H1 (cell line): ENCODE data around the gene ACER3. TPM values are rescaled to one million over a fixed set of nuclear protein-coding genes. Genes with fewer than 3 reads are reported as not detected.

Experiments
- EP300 ChIP-seq, 2 experiments: IDR thresholded peaks; 1 replicate in 1 of 2; 2 replicates in 1 of 2; pipeline ENCODE4 v1.6.1; 2011 to 2012; ENCODE audit warnings: low read depth in 2 of 2, low read length in 2 of 2, mild to moderate bottlenecking in 2 of 2, borderline replicate concordance in 1 of 2, inconsistent platforms in 1 of 2, moderate library complexity in 1 of 2
- TAF1 ChIP-seq: IDR thresholded peaks from 2 replicates; pipeline ENCODE4 v1.6.1; 2011; ENCODE audit warnings: mild to moderate bottlenecking, low read depth, low read length
- TCF12 ChIP-seq: IDR thresholded peaks from 2 replicates; pipeline ENCODE4 v1.6.1; 2011; ENCODE audit warnings: low read depth, mild to moderate bottlenecking, low read length
- polyA plus RNA-seq, 7 experiments: library from polyadenylated mRNA; depleted of rRNA in 3 of 7; stranded (reverse) in 5 of 7; unstranded in 2 of 7; fragments of >200 nt in 5 of 7; fragments of 200-250 nt in 2 of 7; gene quantifications; 1 replicate in 5 of 7; 2 replicates in 1 of 7; 4 replicates in 1 of 7; pipeline versions ENCODE4 v1.2.1 to v1.2.3, GENCODE V29; 2011 to 2013; ENCODE audit warnings: missing spikeins in 2 of 7, mixed read lengths in 2 of 7
- total RNA-seq: library from RNA; stranded (reverse); fragmentation: NEBNext Ultra II Directional; extraction: Animal tissue kit (Norgen Biotek cat#: 25700); gene quantifications from 2 replicates; pipeline ENCODE4 v1.2.1, GENCODE V29; 2021

ACER3 gene
- total and polyA plus RNA-seq, 2 of the 8 experiments (the other 6 are each of a cell fraction or from before 2014, with no cell fraction given) = 5.7 to 16.2 TPM

DNA sequence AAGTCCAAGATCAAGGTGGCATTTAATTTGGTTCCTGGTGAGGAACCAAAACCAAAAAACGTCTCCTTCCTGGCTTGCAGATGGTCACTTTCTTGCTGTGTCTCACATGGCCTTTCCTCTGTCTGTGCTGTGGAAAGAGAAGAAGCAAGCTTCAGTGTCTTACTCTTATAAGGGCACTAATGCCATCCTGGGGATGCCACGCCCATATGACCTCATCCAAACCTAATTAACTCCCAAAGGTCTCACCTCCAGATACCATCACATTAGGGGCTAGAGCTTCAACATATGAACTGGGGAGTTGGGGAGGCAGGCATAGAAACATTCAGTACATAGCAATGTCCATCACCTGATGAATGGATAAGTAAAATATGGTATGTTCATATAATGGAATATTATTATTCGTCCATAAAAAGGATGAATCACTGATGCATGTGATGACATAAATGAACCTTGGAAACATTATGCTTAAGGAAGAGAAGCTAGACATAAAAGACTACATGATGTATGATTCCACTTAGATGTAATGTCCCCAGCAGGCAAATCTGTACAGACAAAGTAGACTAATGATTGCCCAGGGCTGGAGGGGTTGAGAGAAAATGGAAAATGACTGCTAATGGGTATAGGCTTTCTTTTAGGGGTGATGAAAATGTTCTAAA lies 94.9 kb downstream of the ACER3 start (continued):
- no peak for TF ChIP-seq EP300 (IDR thresholded peaks at IDR 0.05; ENCODE audit: borderline replicate concordance in 1 of 2, low read depth in 2 of 2, low read length in 2 of 2)
- TF ChIP-seq TAF1 = no peak
- TF ChIP-seq TCF12 = no peak
